GM19463 (cell line): Measurements from ENCODE around the gene ABLIM2.
A peak's percentile ranks its signal among the peaks of the same experiment; 100 is the strongest.

Experiments used
- ATAC-seq: cut with Tn5 transposase; IDR thresholded peaks from one replicate; pipeline ENCODE4 v1.9.1; 2021; ENCODE audit warnings: mild to moderate bottlenecking, moderate library complexity; ENCODE audit not compliant: unreplicated experiment

ABLIM2 gene

DNA sequence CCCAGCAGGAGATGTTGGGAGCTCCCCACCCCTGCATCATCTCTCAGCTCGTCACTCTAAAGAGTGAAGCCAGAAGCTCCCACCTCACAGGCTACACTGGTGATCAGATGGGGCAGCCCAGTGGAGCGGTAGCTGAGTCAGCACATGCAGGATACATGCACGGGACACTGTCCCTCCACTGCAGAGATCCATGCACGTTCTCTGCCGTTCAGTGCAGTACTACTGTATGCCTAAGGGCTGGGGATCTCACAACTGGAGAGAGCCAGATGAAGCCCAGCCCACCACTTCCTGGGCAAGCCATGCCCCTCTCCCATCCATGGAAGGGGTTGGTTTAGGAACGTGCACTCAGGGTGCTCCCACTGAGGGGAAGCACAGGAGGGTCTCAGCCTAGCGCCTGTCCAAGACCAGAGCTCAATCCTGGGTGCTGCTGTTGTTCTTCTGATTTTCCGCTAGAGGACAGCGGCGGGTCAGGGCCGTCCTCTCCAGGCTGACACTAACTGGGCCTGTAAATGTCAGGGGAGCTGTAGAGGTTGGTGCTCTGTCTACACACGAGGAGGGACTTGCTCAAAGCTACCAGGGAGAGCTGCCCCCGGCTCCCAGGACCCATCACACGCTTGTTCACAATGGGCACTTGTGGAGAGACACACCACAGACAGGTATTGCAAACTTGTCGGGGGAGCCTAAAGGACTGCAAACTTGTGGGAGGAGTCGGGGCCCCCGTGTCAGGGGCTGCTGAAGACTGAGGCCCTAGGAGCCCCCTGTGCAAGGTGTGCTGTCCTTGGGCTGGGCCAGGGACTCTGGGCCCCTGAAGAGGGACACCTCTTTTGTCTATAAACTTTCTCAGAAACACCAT lies 18.2 kb upstream of the ABLIM2 start:
- ATAC-seq, result peak; percentile 59

DNA sequence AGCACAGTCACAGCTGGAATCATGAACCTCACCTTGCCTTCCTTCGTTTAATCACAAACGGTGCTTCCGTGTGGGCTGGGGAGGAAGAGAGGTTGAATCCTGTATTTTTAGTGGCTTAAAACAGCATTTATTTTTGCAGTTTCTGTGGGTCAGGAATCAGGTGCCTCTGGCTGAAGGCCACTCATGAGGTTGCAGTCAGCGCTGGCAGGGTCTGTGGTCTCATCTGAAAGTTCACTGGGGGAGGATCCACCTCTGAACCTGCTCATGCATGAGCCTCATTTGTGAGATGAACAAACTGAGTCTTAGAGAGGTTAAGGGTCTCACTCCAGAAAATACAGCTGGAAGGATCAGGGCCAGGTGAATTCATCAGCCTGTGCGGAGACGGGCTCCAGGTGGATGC lies 17.1 kb upstream of the ABLIM2 start:
- no peak for ATAC-seq

DNA sequence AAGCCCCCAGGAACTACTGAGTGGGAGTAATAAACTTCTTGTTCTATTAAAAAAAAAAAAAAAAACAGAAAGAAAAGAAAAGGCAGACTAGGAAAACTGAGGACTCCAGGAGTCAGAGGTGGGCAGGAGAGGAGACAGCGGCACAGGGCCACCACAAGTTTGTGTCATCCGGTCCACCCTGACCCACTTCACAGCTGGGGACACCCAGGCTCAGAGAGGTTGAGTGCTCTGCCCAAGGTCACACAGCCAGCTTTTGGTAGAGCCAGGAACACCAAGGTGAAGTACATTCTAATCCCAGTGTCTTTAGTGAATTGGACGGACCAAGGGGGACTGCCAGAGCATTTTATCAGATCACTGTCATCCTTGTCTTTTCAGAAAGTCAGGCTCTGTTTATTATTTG lies 16.4 kb upstream of the ABLIM2 start:
- no peak for ATAC-seq

DNA sequence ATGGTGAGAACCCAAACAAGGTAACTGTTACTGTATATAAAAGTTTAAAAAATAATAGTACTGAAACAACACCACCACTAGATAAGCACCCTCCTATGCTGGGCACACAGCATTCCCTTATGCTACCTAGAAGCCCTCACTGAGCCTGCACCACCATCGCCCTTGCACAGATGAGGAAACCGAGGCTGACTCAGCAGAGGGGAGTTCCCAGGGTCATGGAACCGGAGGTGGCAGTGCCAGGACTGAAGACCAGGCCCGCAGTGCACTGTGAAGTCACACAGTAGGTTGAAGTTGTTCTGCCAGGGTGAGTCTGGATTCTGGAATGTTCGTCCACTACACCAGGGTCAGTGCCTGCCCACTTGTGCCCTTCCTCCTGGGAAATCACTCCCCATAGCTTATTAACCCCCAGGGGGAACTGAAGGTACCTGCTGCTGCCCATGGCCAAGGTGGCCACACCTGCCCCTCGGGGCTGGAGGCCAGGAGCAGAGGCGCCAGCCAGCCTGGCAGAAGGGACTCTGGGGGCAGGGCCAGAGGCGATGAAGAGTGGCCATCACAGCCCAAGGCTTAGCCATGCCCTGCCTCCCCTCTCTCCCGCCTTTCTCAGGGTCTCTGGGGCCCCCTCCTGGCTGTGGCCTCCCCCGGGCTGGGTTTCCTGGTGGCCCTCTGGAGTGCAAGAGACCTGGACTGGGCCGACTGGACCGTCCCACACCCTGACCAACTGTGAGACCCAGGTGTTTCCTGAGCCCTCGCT lies 15.1 kb upstream of the ABLIM2 start:
- no peak for ATAC-seq

DNA sequence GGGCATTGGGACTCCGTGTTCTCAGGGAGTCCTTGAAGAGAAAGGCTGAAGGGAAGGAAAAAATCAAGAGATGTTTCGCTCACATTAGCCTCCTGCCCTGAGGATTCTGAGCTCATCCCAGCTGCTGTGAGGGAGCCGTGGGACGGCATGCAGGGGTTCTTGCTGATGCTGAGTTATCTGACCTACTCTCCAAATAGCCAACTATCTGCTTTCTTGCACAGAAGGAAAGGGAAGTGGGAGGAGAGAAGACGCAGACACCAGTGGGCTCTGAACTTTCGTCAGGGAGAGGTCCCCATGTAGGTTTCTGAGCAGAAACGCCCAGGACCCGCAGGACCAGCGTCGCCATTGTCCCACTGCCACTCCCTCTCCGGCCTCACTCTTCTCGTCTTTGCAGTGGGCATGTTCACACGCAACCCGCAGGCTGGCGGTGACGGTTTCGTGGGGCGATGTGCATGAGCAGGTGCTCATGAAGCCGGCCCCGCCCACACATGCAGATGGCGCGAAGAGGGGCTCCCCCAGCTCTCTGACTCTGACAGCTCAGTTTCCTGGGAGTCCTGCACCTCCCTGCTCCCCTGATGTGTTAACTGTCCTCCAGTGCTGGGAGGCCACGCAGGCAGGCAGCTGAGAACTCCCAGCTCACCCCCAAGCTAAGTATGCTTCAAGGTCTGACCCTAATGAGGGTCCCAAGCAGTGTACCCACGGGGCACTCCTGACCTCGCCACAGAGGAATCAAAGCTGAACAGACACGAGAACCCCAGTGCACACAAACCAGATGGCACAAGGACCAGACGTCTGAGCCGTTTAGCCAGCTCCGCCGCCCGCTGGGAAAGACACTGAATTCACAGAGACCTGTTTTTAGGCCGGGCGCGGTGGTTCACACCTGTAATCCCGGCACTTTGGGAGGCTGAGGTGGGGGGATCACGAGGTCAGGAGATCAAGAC lies 13.6 kb upstream of the ABLIM2 start:
- peak; percentile 79 for ATAC-seq

DNA sequence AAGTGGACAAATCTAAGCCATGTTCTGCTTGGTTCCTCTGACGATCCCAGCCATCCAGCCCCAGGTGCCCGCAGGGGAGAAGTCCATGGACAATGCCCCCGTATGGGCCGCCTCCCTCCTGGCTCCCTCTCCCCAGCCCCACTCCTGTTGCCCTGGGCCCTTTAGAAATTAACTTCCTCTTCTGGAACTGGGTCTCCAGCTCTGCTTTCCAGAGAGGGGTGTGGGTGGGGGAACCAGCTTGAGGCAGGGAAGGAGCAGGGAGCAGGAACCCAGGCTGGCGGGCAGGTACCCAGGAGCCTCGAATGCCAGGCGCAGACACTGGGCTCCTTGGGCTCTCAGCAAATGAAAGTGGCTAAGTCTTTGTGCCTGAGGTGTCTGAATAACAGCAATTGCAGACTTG lies 12.7 kb upstream of the ABLIM2 start:
- ATAC-seq, result no peak

DNA sequence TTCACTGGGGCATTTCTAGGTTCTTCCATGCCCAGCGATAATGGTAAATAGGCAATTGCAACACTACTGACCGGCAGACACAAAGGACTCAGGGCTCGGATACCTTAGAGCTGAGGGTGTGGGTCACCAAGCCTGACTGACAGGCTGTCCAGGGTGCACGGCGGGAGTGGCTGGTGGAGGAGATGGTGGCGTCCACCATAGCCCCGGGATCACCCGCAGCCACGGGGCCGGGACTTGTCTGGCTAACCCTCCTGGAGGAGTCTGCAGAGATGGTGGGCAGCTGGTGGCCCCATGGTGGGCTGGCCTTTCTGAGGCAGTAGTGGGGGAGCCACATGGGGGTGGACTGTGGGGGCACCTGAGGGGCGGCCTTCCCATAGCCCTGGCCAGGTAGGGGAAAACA lies 11.7 kb upstream of the ABLIM2 start:
- ATAC-seq, result no peak

DNA sequence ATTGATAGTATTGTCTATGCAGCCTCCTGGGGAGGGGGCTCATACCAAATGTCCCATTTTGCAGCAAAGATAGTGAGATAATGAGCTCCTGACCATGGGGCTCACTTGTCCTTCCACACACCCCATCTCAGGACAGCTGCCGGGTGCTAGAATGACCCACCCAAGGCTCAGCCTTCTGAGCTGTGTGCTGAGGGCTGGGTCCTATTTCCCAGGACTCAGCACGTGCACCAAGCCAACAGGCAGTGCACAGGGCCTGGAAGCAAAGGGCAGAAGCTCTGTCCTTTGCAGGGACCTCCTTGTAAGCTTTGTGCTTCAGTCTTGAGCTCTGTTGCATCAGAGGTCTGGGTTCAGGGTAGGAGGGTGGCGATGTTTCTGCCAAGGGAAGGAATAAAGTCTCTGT lies 11.2 kb upstream of the ABLIM2 start:
- no peak for ATAC-seq

DNA sequence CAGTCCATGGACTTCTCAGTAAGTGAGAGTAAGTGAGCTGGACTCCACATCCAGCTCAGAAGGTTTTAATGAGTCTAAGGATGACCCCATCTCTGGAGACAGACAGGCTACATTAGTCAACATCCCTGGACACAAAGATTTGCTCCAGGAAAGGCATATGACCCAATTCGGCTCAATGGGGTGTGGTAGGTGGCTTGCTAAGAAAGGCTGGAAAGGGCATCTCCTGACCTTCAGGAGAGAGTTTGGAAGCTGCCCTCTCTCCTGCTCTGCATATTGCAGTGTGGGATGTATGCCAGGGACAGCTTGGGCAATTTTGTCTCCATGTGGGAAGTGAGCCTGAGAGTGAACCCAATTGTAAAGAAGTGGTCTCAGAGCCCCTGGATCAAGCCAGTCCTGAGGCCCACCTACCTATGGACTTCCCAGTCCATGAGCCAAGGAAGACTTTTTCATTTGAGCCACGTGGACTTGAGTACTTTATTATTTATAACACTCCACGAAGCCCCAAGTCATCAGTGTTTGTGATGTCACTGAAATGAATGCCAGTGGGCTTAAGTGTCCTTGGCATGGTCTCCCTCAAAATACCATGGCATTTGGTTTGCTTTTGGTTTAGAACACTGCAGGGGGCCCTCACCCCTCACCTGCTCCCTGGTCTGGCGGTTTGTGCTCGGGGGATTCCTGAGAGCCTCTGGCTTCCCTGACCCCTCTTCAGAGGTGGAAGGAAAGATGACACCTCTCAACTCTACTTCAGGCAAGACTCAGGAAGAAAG lies 10.4 kb upstream of the ABLIM2 start:
- ATAC-seq, result no peak

DNA sequence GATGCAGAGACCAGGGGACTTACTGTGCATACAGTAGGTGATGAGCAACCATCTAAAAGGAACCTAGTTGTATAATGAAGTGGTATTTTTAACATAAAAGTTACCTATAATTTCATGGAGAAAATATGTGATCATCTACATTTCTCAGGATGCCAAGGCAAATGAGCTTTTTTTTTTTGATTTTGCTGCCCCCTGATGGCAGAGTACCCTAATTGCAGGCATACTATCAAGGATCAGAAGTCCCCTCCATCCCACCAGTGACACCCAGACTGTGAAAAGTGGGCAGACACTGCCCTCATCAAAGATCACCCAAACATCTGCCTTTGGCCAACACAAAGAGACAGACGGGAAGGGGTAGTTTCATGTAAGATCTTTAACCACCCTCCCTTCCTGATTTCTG lies 9.6 kb upstream of the ABLIM2 start:
- ATAC-seq, result no peak

DNA sequence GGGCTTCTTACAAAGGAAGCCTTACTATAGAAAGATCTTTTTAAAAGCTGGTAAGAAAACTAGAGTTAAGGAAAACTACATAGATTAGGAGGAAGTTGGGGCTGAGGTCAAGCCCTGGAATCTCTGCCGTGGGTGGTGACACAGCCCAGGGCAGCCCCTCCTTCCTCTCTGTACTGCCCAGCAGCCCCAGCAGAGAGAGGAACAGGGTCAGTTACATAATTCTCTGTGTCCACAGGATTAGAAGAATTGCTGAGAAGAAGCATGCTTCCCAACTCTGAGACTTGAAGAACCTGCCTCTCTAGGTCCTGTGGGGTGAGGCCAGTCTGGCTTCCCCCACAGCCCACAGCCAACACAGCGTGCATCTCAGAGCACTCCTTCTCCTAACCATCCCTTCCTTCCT lies 9.2 kb upstream of the ABLIM2 start:
- no peak for ATAC-seq

DNA sequence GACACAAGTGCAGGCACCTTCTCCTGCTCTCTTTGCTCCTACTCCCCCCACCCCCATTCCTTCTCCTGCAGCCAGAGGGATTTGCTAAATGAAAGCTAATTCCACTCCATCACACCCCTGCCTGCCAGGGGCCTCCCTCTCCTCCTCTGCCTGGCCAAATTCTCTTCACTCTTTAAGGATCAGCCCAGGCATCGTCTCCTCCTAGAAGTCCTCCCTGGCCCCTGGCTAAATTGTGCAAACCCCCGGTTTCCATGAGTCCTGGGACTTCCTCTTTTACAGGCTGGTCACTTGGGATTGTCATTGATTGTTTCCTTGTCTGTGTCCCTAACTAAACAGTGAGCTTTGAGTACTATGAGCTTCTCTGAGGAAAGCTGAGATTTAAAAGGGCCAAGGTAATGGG lies 8.7 kb upstream of the ABLIM2 start:
- ATAC-seq, result no peak

DNA sequence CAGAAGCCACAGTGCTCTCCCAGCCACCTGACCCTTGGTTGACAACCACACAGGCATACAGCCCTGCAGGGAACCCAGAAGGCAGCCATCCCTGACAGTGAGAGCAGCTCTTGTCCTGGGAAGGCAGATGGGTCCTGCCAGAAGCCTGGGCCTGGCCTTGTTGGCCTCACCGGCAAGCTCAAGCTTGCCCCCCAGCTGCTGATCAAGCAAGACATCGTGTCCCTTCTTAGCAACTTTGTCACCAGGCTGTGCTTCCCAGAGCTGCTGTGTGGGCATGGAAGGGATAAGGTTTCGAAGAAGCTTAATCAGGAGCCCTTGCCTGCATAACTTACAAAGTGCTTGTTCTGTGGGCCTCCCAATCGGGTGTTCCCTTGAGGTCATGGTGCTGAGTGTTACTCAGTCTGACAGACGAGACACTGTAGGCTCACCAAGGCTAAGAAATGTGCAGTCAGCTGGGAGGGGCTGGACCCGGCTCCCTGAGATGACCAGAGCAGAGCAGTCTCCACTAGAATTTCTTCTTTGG lies 6.8 kb upstream of the ABLIM2 start:
- no peak for ATAC-seq

DNA sequence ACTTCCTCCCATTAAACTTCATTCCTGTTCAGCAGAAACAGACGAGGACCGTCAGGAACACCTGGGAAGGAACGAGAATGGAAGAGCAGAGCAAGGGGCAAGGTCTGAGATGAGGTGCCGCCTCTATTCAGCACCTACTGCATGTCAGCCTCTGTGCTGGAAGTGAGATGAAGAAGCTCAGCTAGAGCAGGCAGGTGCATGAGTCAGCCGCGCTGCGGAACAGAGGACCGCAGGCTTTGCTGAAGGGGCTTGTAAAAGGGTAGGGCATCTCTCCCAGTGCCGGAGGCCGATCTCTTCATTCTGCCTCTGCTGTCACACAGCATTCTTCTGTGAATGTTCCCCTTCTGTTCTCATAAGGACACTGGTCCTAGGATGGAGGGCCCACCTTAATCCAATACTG lies 6.1 kb upstream of the ABLIM2 start:
- no peak for ATAC-seq

DNA sequence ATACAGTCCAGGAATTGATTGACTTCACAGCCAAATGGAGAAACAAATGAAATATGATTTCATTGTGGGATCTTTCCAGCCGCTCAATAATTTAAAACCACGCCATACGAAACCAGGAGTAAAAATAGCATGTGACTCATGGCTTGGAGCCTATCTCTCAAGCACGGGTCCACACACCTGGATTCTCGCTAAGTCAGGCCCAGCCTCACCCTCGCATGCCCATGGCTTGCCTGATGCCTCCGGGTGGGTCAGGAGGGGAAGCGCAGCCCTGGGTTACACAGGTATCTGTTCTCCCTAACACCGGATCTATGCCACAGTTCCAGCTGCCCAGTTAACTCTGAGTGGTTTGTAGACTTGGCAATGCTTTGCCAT lies 5.6 kb upstream of the ABLIM2 start:
- no peak for ATAC-seq

DNA sequence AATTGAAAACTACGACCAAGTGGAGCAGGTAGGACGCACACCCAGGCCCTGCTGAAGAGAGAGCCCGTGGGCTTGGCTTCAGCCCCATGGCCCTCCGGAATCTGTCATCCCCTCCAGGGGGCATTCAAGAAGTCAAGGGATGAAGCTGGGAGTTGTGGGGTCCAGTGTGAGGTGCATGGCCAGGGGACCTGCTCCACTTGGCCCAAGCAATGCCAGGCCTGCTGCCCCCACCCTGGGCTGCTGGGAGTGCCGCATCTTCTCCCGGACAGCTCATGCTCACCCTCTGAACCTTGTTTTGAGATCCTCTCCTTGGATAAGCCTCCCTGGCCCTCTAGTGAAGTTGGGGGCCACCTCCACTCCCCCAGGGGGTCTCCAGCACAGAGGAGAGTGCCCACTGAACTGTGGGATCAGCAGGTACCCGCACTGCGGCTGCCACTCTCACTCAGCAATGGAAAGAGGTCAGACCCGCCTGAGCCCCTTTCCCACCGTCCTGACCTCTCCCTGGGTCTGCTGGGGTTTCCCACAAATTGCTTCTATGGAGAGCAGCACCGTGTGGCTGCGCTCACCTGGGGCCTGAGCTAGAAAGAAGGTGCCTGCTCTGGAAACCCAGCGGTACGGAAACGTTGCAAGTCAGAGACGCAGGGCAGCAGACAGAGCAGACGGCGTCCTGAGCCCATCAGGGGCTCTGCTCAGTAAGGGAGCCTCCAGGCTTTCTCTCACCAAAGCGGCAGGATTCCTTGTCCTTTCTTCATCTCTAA lies 5.0 kb upstream of the ABLIM2 start:
- ATAC-seq, result no peak

DNA sequence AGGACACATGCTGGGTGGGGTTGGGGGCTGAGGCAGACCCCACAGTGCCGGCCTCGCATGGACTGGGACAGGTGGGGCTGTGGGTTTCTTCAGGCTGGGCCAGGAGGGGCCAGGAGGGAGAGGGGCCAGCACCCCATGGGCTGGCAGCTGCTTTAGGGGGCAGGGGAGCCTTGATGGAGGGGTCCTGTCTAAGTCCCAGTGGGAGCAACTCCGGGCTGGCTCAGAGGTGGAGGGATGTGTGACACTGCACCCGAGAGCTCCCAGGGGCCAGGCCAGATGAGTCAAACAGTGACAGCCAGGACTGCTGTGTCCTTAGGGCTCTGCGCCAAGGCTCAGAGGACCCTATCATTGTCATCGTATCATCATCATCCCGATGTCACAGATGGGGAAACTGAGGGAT lies 4.4 kb upstream of the ABLIM2 start:
- no peak for ATAC-seq

DNA sequence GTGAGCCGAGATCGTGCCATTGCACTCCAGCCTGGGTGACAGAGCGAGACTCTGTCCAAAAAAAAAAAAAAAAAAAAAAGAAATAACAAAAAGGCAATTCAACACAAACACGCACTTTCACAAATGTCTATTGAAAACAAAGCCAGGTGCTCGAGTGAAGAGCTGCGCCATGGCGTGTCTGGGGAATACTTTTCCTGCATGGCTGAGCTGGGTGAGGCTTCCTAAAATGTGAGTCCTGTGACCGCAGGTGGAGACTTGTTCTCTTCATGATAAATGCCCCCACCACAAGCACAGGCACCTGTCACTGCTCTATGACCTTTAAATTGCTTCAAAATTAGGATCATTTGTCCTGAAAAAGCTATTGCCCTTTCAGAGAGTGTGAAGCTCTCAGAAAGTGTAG lies 4.0 kb upstream of the ABLIM2 start:
- peak; percentile 17 for ATAC-seq

DNA sequence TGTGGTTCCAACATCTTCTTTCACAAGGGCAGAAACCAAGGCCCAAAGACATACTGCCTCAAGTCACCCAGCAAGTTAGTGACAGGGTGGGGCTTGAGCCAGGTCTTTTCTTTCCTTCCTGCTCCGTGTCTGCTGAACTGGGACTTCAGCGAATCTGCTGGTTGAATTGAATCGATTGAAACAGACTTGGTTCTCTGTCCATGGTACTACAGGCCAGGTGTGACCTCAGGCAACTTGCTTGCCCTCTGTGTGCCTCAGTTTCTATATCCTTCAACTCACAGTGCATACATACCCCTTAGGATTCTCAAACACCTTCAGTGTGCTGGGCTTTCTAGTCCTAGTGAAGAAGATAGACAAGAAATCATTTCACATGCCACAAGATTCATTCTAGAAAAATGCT lies 2.0 kb upstream of the ABLIM2 start:
- ATAC-seq, result no peak

DNA sequence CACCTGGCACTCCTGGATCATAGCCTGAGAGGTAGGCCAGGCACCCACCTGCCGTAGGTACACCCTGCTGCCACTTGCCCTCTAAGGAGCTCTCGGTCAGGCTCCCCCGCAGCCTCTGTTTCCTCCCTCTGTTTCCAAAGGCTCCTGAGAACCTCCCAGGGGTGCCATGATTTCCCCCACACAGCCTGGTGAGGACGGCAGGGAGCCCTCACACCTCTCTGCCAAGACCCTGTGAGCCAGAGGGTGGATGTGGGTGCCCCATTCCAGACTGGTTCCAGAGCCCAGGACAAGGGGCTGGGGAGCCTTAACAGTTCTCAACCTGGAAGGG lies 1.6 kb upstream of the ABLIM2 start:
- no peak for ATAC-seq
